GM12873 (cell line): Measurements from ENCODE around the gene DRG2.
A peak's percentile ranks its signal among the peaks of the same experiment; 100 is the strongest.

Source experiments
- CTCF ChIP-seq: IDR thresholded peaks from 2 replicates; pipeline ENCODE4 v1.5.1; 2012; ENCODE audit warnings: low read depth, mild to moderate bottlenecking, moderate library complexity, low read length, control low read depth; ENCODE audit not compliant: insufficient read depth; ENCODE audit errors: missing control alignments

The DRG2 gene

DNA sequence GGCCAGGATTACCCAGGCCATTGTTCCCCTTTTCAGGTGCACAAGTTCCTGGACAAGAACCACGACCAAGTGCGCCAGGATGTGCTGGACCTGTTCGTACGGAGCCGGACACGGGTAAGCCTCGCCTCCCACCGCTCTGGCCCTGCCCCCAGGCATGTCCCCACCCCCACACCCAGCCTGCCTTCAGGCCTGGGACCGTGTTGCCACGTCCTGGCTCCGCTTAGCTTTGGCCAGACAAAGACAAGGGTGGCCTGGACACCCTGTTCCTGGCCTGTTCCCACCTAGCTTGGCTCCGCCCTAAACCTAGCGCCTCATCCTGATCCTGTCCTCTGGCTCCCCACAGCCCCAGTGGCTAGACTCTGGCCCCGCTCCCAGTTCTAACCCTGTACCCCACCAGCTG is 51.8 kb downstream of the DRG2 start:
- no peak for TF ChIP-seq CTCF

DNA sequence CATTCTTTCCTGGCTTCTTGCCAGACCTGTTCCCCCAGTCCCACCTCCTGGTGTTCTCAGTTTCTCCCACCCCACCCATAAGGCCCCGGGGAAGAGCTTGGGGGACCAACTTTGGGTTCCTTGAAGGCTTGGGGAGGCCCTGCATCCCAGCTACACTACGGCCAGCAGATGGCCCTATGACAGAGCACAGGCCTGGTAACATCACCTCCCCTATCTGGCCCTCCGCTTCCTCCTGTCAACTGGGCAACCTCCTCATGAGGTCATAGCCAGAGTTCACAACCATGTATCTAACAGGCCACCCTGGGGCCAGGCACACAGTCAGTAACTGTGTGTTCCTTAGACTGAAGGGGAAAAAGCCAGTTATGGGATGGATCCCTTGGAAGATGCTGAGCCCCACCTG is 52.2 kb downstream of the DRG2 start:
- peak; percentile 25 for TF ChIP-seq CTCF

DNA sequence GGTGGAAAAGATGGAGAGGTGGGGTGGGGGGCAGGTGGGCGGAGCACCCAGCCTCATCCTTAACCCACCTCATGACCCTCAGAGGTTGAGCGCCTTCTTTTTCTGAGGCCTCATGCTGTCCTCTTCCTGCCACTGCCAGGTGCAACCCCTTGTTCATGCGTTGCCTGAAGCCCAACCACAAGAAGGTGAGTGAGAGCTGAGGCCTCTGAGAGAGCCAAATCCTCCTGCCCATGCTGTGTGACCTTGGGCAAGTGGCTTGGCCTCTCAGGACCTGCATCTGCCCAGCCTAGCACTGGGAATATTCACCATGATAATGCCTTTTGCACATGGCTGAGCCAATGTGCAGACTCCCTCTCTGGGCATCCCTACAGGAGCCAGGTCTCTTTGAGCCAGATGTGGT is 52.9 kb downstream of the DRG2 start:
- no peak for TF ChIP-seq CTCF

DNA sequence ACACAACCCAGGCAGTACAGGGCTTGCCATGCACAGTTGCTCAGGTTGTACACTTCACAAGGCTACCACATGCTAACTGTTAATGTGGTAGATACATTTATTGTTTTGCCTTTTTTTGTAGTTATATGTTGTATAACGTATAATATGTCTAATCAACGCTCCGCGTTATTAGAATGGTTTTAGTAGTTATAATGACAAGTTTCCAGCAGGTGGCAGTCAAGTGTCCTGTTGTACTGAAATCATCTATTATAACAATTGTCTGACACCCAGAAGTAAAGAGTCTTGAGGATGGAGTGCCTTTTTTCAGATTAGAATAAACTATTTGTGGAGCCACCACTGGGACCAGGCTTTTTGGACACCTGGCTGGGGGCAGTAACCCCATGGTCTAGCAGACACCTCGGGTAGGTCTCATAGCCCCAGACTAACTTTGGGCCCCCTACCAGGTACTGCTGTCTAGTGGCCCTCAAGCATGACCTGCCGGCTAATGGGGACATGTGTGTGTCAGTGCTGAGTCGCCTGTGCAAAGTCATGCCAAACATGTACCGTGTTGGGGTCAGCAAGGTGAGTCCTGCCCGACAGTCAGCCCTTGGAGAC is 53.6 kb downstream of the DRG2 start:
- peak; percentile 51 for TF ChIP-seq CTCF

GRCh38 chr17:18142417-18142816 is 54.7 kb downstream of the DRG2 start:
- TF ChIP-seq CTCF, result no peak

DNA sequence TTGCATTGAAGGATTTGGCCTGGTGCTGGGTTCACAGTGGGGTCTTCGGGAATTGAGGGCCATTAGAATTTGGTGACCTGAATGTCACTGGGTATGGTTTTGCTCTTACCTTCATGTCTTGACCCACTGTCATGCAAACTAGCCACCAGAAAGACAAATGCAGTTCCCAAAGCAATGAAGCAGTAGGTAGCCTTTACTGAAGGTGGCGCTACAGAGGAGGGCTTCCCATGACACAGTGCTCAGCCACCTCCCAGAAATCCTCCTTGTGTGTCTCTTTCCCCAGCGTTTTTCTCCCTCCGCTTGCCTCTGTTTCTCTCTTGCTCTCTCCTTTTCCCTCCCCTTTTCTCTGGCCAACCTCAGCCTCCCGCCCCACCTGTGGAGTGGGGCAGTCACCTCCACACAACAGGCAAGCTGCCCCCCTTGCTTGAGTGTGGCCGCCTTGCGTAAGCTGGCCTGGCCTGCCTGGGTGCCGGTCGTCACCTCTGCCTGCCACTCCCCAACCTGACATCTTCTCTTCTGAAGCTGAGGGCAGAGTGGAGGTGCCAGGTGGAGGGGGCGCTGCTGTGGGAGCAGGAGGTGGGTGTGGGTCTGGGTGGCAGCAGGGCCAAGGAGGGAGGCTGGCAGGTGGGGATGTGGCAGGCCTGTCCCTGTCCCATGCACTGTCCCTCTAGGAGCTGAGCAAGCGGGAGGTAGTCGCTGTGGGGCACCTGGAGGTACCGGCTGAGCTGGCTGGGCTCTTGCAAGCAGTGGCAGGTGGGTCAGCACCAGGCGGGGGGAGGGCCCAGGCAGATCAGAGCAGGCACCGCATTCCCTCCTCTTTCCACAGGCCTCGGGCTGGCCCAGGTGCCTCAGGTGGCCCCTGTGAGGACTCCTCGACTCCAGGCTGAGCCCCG is 55.5 kb downstream of the DRG2 start:
- peak; percentile 73 for TF ChIP-seq CTCF

DNA sequence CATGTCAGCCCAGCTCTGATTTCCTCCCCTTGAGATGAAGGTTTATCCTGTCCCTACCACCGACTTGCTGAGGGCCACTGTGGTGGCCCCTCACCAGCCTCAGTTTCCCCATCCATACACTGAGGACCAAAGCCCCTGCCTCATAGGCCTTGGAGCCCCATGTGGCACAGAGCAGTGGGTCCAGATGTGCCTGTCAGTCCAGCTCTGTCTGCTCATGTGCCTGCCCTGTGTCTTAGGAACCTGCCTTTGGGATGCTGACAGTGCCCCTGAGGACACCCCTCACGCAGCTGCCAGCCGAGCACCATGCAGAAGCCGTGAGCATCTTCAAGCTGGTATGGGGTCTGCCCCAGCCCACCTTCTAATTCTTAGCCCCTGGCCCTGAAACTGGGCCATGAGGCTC is 56.5 kb downstream of the DRG2 start:
- no peak for TF ChIP-seq CTCF
